GM11168 (cell line): ENCODE data around the gene TSPAN18.

Source experiments
- in situ Hi-C: fragments of 300-500 bp; cut with MboI; formaldehyde crosslinking; loops from one replicate; pipeline ENCODE4 v1.12.0; 2022; ENCODE audit warnings: low sequenced_read_pairs; ENCODE audit not compliant: unreplicated experiment

Gene TSPAN18

GRCh38 chr11:44754876-44755555, 28.3 kb downstream of the TSPAN18 start:
- in situ Hi-C loops = no loop called here

- in situ Hi-C loops = no loop called here
Observed at GRCh38 chr11:44755556-44756523, 29.1 kb downstream of the TSPAN18 start.

- in situ Hi-C loops = no loop called here
Observed at GRCh38 chr11:44758983-44759382, 32.2 kb downstream of the TSPAN18 start.

- in situ Hi-C loops = loop anchor here (10.0 kb wide), 1 partner anchor 625 kb away; no protein-coding TSS in a partner anchor
Observed at GRCh38 chr11:44759743-44760476, 33.1 kb downstream of the TSPAN18 start.

GRCh38 chr11:44760477-44760872, 33.7 kb downstream of the TSPAN18 start:
- in situ Hi-C loops = loop anchor here (10.0 kb wide), 1 partner anchor 626 kb away; no protein-coding TSS in a partner anchor

- in situ Hi-C loops = loop anchor here (10.0 kb wide), 1 partner anchor 626 kb away; no protein-coding TSS in a partner anchor
Observed at GRCh38 chr11:44760917-44761550, 34.3 kb downstream of the TSPAN18 start.

- in situ Hi-C loops = loop anchor here (10.0 kb wide), 1 partner anchor 627 kb away; no protein-coding TSS in a partner anchor
Observed at GRCh38 chr11:44761551-44761961, 34.8 kb downstream of the TSPAN18 start.

- in situ Hi-C loops = loop anchor here (10.0 kb wide), 1 partner anchor 628 kb away; no protein-coding TSS in a partner anchor
Observed at GRCh38 chr11:44763121-44763820, 36.5 kb downstream of the TSPAN18 start.

- in situ Hi-C loops = loop anchor here (10.0 kb wide), 1 partner anchor 630 kb away; no protein-coding TSS in a partner anchor
Observed at GRCh38 chr11:44764583-44764982, 37.8 kb downstream of the TSPAN18 start.

- in situ Hi-C loops = loop anchor here (10.0 kb wide), 1 partner anchor 630 kb away; no protein-coding TSS in a partner anchor
Observed at GRCh38 chr11:44765026-44765595, 38.3 kb downstream of the TSPAN18 start.

- in situ Hi-C loops = loop anchor here (10.0 kb wide), 1 partner anchor 631 kb away; no protein-coding TSS in a partner anchor
Observed at GRCh38 chr11:44765676-44766075, 38.9 kb downstream of the TSPAN18 start.

GRCh38 chr11:44766112-44766971, 39.6 kb downstream of the TSPAN18 start:
- in situ Hi-C loops = loop anchor here (10.0 kb wide), 1 partner anchor 632 kb away; no protein-coding TSS in a partner anchor

GRCh38 chr11:44766972-44767278, 40.2 kb downstream of the TSPAN18 start:
- in situ Hi-C loops = loop anchor here (10.0 kb wide), 1 partner anchor 632 kb away; no protein-coding TSS in a partner anchor

GRCh38 chr11:44767421-44767820, 40.7 kb downstream of the TSPAN18 start:
- in situ Hi-C loops = loop anchor here (10.0 kb wide), 1 partner anchor 633 kb away; no protein-coding TSS in a partner anchor

GRCh38 chr11:44770401-44770800, 43.6 kb downstream of the TSPAN18 start:
- in situ Hi-C loops = no loop called here

GRCh38 chr11:44771252-44771734, 44.5 kb downstream of the TSPAN18 start:
- in situ Hi-C loops = no loop called here

GRCh38 chr11:44771841-44772240, 45.1 kb downstream of the TSPAN18 start:
- in situ Hi-C loops = no loop called here
